GM12864 (cell line): ENCODE measurements around the gene BSN.
A peak's percentile ranks its signal among the peaks of the same experiment; 100 is the strongest.

Experiments used
- DNase-seq: peaks from one replicate; pipeline ENCODE4 v3.0.0-alpha.2; 2011; ENCODE audit warnings: low read depth
- H3K4me3 ChIP-seq: 2 replicates; pipeline ENCODE4 v1.5.1; 2011; ENCODE audit warnings: mild to moderate bottlenecking, low read depth, low read length, control low read depth
- CTCF ChIP-seq: IDR thresholded peaks from 2 replicates; pipeline ENCODE4 v1.5.1; 2011; ENCODE audit warnings: low read depth, mild to moderate bottlenecking, moderate library complexity, low read length, control low read depth, inconsistent platforms; ENCODE audit errors: missing control alignments

BSN gene

GRCh38 chr3:49556500-49557275 lies 2.4 kb downstream of the BSN start:
- TF ChIP-seq CTCF = no peak
- DNase-seq = no peak
- H3K4me3 ChIP-seq = no peak overlapping the region

DNA sequence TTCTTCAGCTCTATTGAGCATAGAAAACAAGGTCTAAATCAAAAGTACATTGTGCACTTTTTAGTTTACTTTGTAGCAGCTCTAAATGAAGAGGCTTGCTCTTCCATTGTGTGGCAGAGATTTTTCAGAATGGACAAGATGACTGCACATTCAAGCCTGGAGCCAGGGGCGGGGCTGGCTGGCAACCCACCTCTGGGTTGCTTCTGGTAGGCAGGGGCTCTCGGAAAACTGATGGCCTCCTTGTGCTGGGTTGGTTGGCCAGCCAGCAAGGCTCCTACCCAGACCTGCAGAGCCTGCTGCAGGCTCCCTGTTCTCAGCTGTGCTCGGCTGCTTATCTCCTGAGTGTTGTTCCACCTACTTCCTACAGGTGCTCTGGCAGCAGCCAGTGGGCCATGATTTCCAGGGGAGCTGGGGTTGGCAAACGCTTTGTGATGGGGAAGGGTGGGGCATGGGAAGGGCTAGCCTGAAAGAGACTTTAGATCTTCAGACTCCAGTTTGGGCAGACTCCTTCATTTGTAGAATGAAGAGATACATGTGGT lies 8.8 kb downstream of the BSN start:
- TF ChIP-seq CTCF = peak; percentile 11
- DNase-seq = no peak
- H3K4me3 ChIP-seq = no peak overlapping the region

DNA sequence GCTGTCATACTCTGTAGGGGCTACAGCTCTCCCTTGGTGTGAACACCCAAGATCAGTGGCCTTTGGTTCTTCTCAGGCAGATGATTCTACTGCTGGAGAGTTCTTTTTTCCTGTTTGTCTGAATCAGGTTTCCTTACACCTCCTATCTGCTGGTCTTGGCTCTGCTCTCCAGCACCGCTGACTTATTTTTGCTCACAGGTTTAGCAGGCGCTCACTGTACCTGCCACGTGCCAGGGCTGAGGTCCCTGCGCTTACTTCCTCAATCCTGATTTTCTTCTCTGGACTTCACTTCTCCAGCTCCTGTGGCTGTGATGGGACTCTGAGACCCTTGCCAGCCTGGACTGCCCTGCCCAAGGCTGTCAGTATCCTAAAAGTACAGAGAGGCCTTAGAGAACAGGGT lies 9.5 kb downstream of the BSN start:
- DNase-seq = no peak
- no peak for TF ChIP-seq CTCF
- H3K4me3 ChIP-seq = no peak overlapping the region

- TF ChIP-seq CTCF = peak; percentile 38
- H3K4me3 ChIP-seq = no peak overlapping the region
- no peak for DNase-seq
Measured at GRCh38 chr3:49566312-49566711, 12.0 kb downstream of the BSN start.

DNA sequence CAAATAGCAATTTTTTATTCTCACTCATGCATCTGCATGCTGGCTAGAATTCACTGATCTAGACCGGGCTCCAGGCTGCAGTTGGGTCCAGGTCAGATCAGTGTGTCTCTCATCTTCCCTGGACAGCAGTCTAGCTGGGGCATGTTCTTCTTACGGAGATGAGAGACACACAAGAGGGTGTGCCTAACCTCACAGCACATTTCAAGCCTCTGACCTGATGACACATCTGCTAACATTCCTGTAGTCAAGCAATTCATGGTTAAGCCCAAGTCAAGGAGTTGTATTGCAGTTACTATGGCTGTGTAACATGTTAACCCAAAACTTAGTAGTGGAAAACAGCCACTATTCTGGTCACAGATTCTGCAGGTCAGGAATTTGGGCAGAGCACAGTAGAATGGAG lies 13.1 kb downstream of the BSN start:
- no peak for TF ChIP-seq CTCF
- DNase-seq = no peak

DNA sequence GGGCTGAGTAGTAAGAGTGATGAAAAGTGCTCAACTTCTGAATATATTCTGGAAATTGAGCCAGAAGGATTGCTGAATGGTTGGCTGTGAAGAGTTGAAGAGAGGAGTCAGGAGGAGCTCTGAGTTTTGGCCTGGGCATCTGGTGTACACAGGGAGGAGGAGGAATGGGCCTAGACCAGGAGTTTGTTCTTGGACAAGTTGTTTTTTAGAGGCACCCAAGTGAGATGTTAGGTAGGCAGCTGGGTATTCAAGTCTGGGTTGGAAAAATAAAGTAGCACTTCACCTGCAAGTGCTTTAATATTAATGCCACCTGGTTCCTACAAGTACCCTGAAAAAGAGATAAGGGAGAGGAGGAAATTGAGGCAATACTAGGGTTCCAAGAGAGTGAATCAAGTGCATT lies 14.7 kb downstream of the BSN start:
- H3K4me3 ChIP-seq = no peak overlapping the region
- no peak for TF ChIP-seq CTCF
- no peak for DNase-seq

More for the DNA sequence above, 13.1 kb downstream of the BSN start:
- no peak overlapping the region for H3K4me3 ChIP-seq
